HepG2 (cell line): ENCODE results near the gene CPVL. TPM values are rescaled to one million over a fixed set of nuclear protein-coding genes. Genes with fewer than 3 reads are reported as not detected.

Experiments used
- ATAC-seq: fragments of 200-7000 bp; cut with Tn5 transposase; 3 replicates; pipeline ENCODE4 v1.9.1; 2020; ENCODE audit warnings: mild to moderate bottlenecking, moderate library complexity
- BruUV-seq: library from RNA; stranded (reverse); fragments of 400-500 nt; replicated peaks from 2 replicates; lab custom pipeline; 2021; lab: Mats Ljungman, UMichigan
- CTCF ChIA-PET: fragments of 300-600 bp; formaldehyde crosslinking; extraction: SDS; loops from one replicate; lab custom pipeline; 2021; ENCODE audit warnings: low total read pairs, inconsistent platforms, low intra/inter-chr PET ratio; lab: Yijun Ruan, JAX
- POLR2A ChIA-PET: fragments of 350-600 bp; sonication (Branson Sonifier 250); formaldehyde crosslinking; loops from one replicate; lab custom pipeline; 2020; ENCODE audit warnings: antibody characterized with exemption, inconsistent platforms; lab: Yijun Ruan, JAX
- DNase-seq: peaks from one replicate; pipeline ENCODE4 v3.0.0-alpha.2; 2015; ENCODE audit warnings: low spot score
- FAIRE-seq: peaks from 3 replicates; lab custom pipeline; 2011; peaks lifted over from hg19 to GRCh38; lab: Jason Lieb, UNC
- H2AFZ ChIP-seq: one replicate; pipeline ENCODE4 v1.6.1; 2011; ENCODE audit warnings: low read length, inconsistent platforms
- H3K27ac ChIP-seq: fragments of 300-600 bp; 3 replicates; pipeline ENCODE4 v1.8.0; 2011; ENCODE audit warnings: mixed run types, mild to moderate bottlenecking, mixed read lengths, low read length, inconsistent platforms; ENCODE audit not compliant: insufficient read depth; ENCODE audit errors: extremely low read length
- H3K27me3 ChIP-seq, 2 experiments: fragments of 200-600 bp in 1 of 2; 2 replicates in 1 of 2; 3 replicates in 1 of 2; pipeline versions ENCODE4 v1.6.0 to v1.8.0; 2011; ENCODE audit warnings: low read length in 2 of 2, mild to moderate bottlenecking in 2 of 2, moderate library complexity in 2 of 2, inconsistent platforms in 1 of 2; ENCODE audit not compliant: insufficient read depth in 2 of 2, control insufficient read depth in 1 of 2
- H3K36me3 ChIP-seq, 2 experiments: fragments of 200-600 bp in 1 of 2; replicated peaks in 1 of 2; 2 replicates in 1 of 2; 3 replicates in 1 of 2; pipeline versions ENCODE4 v1.5.1 to v1.8.0; 2011; ENCODE audit warnings: low read length in 2 of 2, inconsistent platforms in 1 of 2; ENCODE audit not compliant: insufficient read depth in 2 of 2, control insufficient read depth in 1 of 2
- H3K4me1 ChIP-seq: 2 replicates; pipeline ENCODE4 v1.5.1; 2012; ENCODE audit warnings: low read length, inconsistent platforms; ENCODE audit not compliant: insufficient read depth
- H3K4me2 ChIP-seq: 2 replicates; pipeline ENCODE4 v1.6.0; 2011; ENCODE audit warnings: low read depth, low read length, inconsistent platforms
- H3K4me3 ChIP-seq, 3 experiments: fragments of 200-600 bp in 1 of 3; sonication (generic), shearing (Covaris generic) in 1 of 3; replicated peaks in 1 of 3; 2 replicates each; pipeline ENCODE4 v1.5.1; 2011 to 2016; ENCODE audit warnings: low read length in 3 of 3, inconsistent platforms in 2 of 3, low read depth in 2 of 3, mild to moderate bottlenecking in 2 of 3, control low read depth in 1 of 3, mixed read lengths in 1 of 3; ENCODE audit not compliant: insufficient read depth in 1 of 3
- H3K79me2 ChIP-seq: one replicate; pipeline ENCODE4 v1.6.1; 2011; ENCODE audit warnings: low read length, inconsistent platforms; ENCODE audit not compliant: insufficient read depth
- H3K9ac ChIP-seq: 2 replicates; pipeline ENCODE4 v1.6.0; 2011; ENCODE audit warnings: mild to moderate bottlenecking, low read depth, low read length, inconsistent platforms; ENCODE audit not compliant: insufficient read depth
- H3K9me3 ChIP-seq: 2 replicates; pipeline ENCODE4 v1.5.1; 2012; ENCODE audit warnings: mild to moderate bottlenecking, low read length
- H4K20me1 ChIP-seq: 2 replicates; pipeline ENCODE4 v1.6.0; 2011; ENCODE audit warnings: inconsistent platforms, mild to moderate bottlenecking, low read length, moderate library complexity; ENCODE audit not compliant: insufficient read depth
- EP300 ChIP-seq, 3 experiments: sonication (generic) in 1 of 3; formaldehyde crosslinking in 1 of 3; IDR thresholded peaks; 2 replicates each; pipeline versions ENCODE4 v1.5.1 to v1.6.1; 2011 to 2020; ENCODE audit warnings: low read depth in 2 of 3, low read length in 2 of 3, borderline replicate concordance in 1 of 3, improper control_type of control experiment in 1 of 3, mild to moderate bottlenecking in 1 of 3, missing genetic modification reagents in 1 of 3, moderate library complexity in 1 of 3
- GPN1 ChIP-seq: sonication (generic); formaldehyde crosslinking; IDR thresholded peaks from 2 replicates; pipeline ENCODE4 v1.5.1; 2020; ENCODE audit warnings: missing genetic modification reagents, borderline replicate concordance
- KAT2B ChIP-seq: fragments of 150-350 bp; IDR thresholded peaks from 2 replicates; pipeline ENCODE4 v1.6.1; 2014; ENCODE audit warnings: low read depth, low read length, borderline replicate concordance
- KAT7 ChIP-seq: IDR thresholded peaks from 2 replicates; pipeline ENCODE4 v1.6.1; 2018; ENCODE audit warnings: borderline replicate concordance, missing compliant biosample characterization
- KDM3A ChIP-seq: IDR thresholded peaks from 2 replicates; pipeline ENCODE4 v1.6.1; 2018; ENCODE audit warnings: low read depth, missing compliant biosample characterization
- NFKB2 ChIP-seq: sonication (generic); formaldehyde crosslinking; IDR thresholded peaks from 2 replicates; pipeline ENCODE4 v1.4.0; 2020; ENCODE audit warnings: missing genetic modification reagents, borderline replicate concordance
- NR2F6 ChIP-seq, 2 experiments: IDR thresholded peaks; 2 replicates each; pipeline ENCODE4 v1.6.1; 2016; ENCODE audit warnings: antibody characterized with exemption in 1 of 2, mild to moderate bottlenecking in 1 of 2
- RBM39 ChIP-seq: fragments of 200-400 bp; formaldehyde crosslinking; IDR thresholded peaks from one replicate; pipeline ENCODE4 v1.6.1; 2018; ENCODE audit warnings: antibody characterized with exemption, mild to moderate bottlenecking, low read depth, low read length; ENCODE audit not compliant: poor library complexity, severe bottlenecking
- RFX3 ChIP-seq: IDR thresholded peaks from 2 replicates; pipeline ENCODE4 v1.6.1; 2016; ENCODE audit warnings: missing biosample characterization, missing genetic modification reagents
- RXRB ChIP-seq: IDR thresholded peaks from 2 replicates; pipeline ENCODE4 v1.6.1; 2016; ENCODE audit warnings: borderline replicate concordance, missing genetic modification reagents, missing compliant biosample characterization
- SAP130 ChIP-seq: IDR thresholded peaks from 2 replicates; pipeline ENCODE4 v1.6.1; 2016; ENCODE audit warnings: low read depth
- ZBTB10 ChIP-seq: sonication (generic); formaldehyde crosslinking; IDR thresholded peaks from 2 replicates; pipeline ENCODE4 v1.4.0; 2020; ENCODE audit warnings: missing genetic modification reagents, borderline replicate concordance
- ZNF235 ChIP-seq: sonication (generic); formaldehyde crosslinking; IDR thresholded peaks from 2 replicates; pipeline ENCODE4 v1.8.1; 2023; ENCODE audit warnings: mild to moderate bottlenecking, missing genetic modification reagents, borderline replicate concordance
- ZNF687 ChIP-seq: sonication (generic); formaldehyde crosslinking; IDR thresholded peaks from 2 replicates; pipeline ENCODE4 v1.5.1; 2020; ENCODE audit warnings: mild to moderate bottlenecking, missing genetic modification reagents, moderate library complexity
- WGBS: methylation state at CpG from one replicate; pipeline ENCODE4 v1.1.6; 2017; ENCODE audit warnings: low lambda C conversion rate; 5-methylcytosine and 5-hydroxymethylcytosine counted together
- in situ Hi-C: cut with HindIII; loops from 2 replicates; pipeline ENCODE4 v1.10.0; 2017; ENCODE audit warnings: low pct_unique_long_range_greater_than_20kb; ENCODE audit not compliant: extremely low pct_ligation_motif_present
- intact Hi-C: fragments of 100-400 bp; cut with micrococcal nuclease; formaldehyde crosslinking; loops from one replicate; pipeline ENCODE4 v1.10.0; 2022; ENCODE audit not compliant: unreplicated experiment
- polyA plus RNA-seq, 8 experiments: library from polyadenylated mRNA; depleted of rRNA in 3 of 8; stranded (reverse) in 7 of 8; unstranded in 1 of 8; fragments of >200 nt; fragmentation: Illumina TruSeq in 4 of 8; extraction: Trizol in 4 of 8; gene quantifications; 2 replicates each; pipeline versions ENCODE4 v1.2.1 to v1.2.3, GENCODE V29; 2011 to 2016; ENCODE audit warnings: low read depth in 4 of 8, missing spikeins in 1 of 8, mixed read lengths in 1 of 8; ENCODE audit not compliant: insufficient read depth in 1 of 8
- total RNA-seq, 5 experiments: library from RNA; depleted of rRNA; stranded (reverse); fragments of >200 nt; fragmentation: Illumina TruSeq; extraction: Trizol; gene quantifications; 2 replicates each; pipeline ENCODE4 v1.2.3, GENCODE V29; 2016; ENCODE audit warnings: low read depth in 1 of 5

Gene CPVL
- total and polyA plus RNA-seq, 2 of the 13 experiments (the other 11 are each of a cell fraction or from before 2014, with no cell fraction given) = 59.2 to 294 TPM

GRCh38 chr7:29190349-29191045, 44.2 kb upstream of the CPVL start (continued):
- TF ChIP-seq RFX3 = no peak
- no peak for TF ChIP-seq KAT2B
- peak; percentile 92 for TF ChIP-seq SAP130 (CRISPR knock-in tag)
- no peak for TF ChIP-seq GPN1 (CRISPR knock-in tag)
- no peak for TF ChIP-seq KAT7 (CRISPR knock-in tag)
- TF ChIP-seq RXRB (CRISPR knock-in tag) = peak; percentile 87

- Histone ChIP-seq H3K27me3 (no peaks in the 10 kb centered on the region; a peak in 1 of 5 replicates), H3K36me3 (no peaks in the 10 kb centered on the region), H3K27ac (peak overlapping the region; percentile 84), H3K4me2 (peak overlapping the region; percentile 95), H3K9ac (peak overlapping the region; percentile 68), H2AFZ (peak overlapping the region; percentile 84), H3K4me1 (peaks cover 54% of the 10 kb centered on the region), H3K79me2 (peaks cover 9% of the 10 kb centered on the region), H3K4me3 (peak overlapping the region; percentile 51 to 72 (median 55)), H4K20me1 (no peaks in the 10 kb centered on the region), H3K9me3 (no peaks in the 10 kb centered on the region)
- BruUV-seq = no TSS peak
- in situ Hi-C loops (loop anchor here (5.0 kb wide), 1 partner anchor 148 kb away; no protein-coding TSS in a partner anchor), intact Hi-C loops (loop anchor here (1.0 to 5.0 kb wide), 9 partner anchors 19 to 753 kb away; no protein-coding TSS in a partner anchor)
- ChIA-PET CTCF (interaction anchor here (0.8 to 1.7 kb wide), 4 partner anchors 50 to 218 kb away, joined by 3 to 10 read pairs (median 4); no protein-coding TSS in a partner anchor), POLR2A (interaction anchor here (0.7 to 2.9 kb wide), 35 partner anchors 9 to 294 kb away, joined by 3 to 28 read pairs (median 5); partner anchors contain the start of gene CPVL)
- 1% methylated on average over 11 of the region's 16 CpGs for WGBS
- ATAC-seq (peak; percentile 75), FAIRE-seq (no peak), DNase-seq (peak; percentile 74)
- TF ChIP-seq ZNF235 (CRISPR knock-in tag) (no peak), RBM39 (peak; percentile 30), ZNF687 (CRISPR knock-in tag) (peak; percentile 90), EP300 (IDR thresholded peaks at IDR 0.05; ENCODE audit: low read depth in 2 of 2, low read length in 2 of 2) (0 out of 4 replicates have a peak, but pooled peaks of 1 of the 2 experiments have one; percentile 22), EP300 (CRISPR knock-in tag; IDR thresholded peaks at IDR 0.05; ENCODE audit: borderline replicate concordance) (no peak), NFKB2 (CRISPR knock-in tag) (peak; percentile 40; the same call in 1 of the 2 replicates), ZBTB10 (no peak), KDM3A (CRISPR knock-in tag) (peak; percentile 31; the same call in 1 of the 2 replicates), NR2F6 (IDR thresholded peaks at IDR 0.05) (peak; percentile 3; the same call in 1 of the 2 replicates), NR2F6 (CRISPR knock-in tag; IDR thresholded peaks at IDR 0.05) (no peak)
These were observed 43.4 kb upstream of the CPVL start for GRCh38 chr7:29189743-29190201.
